Spinal cord (tissue), 10 donors: Measurements from ENCODE around the gene SEMA3C. TPM values are rescaled to one million over a fixed set of nuclear protein-coding genes. Genes with fewer than 3 reads are reported as not detected.
"Not testable (repeated sequence)": the region's sequence is repeated elsewhere in the genome, so short reads cannot be mapped to it uniquely, and the experiment has no call there.

Experiments
- DNase-seq, 6 donors: peaks; one replicate each; pipeline versions ENCODE4 v3.0.0 to v3.0.0-alpha.2; 2013 to 2015; ENCODE audit warnings: low spot score in 6 of 6, low read depth in 4 of 6
- H3K27ac ChIP-seq: one replicate; pipeline ENCODE4 v1.5.1; 2013; ENCODE audit warnings: low read depth, low read length, control low read depth
- H3K27me3 ChIP-seq: one replicate; pipeline ENCODE4 v1.6.1; 2013; ENCODE audit warnings: low read length; ENCODE audit not compliant: control insufficient read depth, insufficient read depth
- H3K36me3 ChIP-seq: one replicate; pipeline ENCODE4 v1.6.1; 2013; ENCODE audit warnings: low read length; ENCODE audit not compliant: control insufficient read depth, insufficient read depth
- H3K4me1 ChIP-seq: one replicate; pipeline ENCODE4 v1.6.1; 2013; ENCODE audit warnings: low read length; ENCODE audit not compliant: control insufficient read depth, insufficient read depth
- H3K4me3 ChIP-seq: one replicate; pipeline ENCODE4 v1.5.1; 2013; ENCODE audit warnings: low read depth, low read length, control low read depth
- H3K9me3 ChIP-seq: one replicate; pipeline ENCODE4 v1.6.1; 2013; ENCODE audit warnings: low read length; ENCODE audit not compliant: control insufficient read depth, insufficient read depth
- WGBS: methylation state at CpG from one replicate; pipeline ENCODE4 v1.1.5; 2013; ENCODE audit warnings: missing lambda C conversion rate; ENCODE audit not compliant: insufficient coverage; 5-methylcytosine and 5-hydroxymethylcytosine counted together
- polyA plus RNA-seq, 2 donors: library from polyadenylated mRNA; unstranded; fragments of 120-200 nt; gene quantifications; one replicate each; pipeline ENCODE4 v1.2.1, GENCODE V29; 2013; ENCODE audit not compliant: insufficient read length in 2 of 2
- total RNA-seq, 2 donors: library from RNA; depleted of rRNA in 1 of 2; stranded (reverse); fragments of 120-200 nt in 1 of 2; fragments of >200 nt in 1 of 2; gene quantifications; one replicate each; pipeline versions ENCODE4 v1.2.3 to v1.2.4, GENCODE V29; 2013 to 2014
- donor health status: healthy.

SEMA3C gene
- total and polyA plus RNA-seq, 4 donors = 52.9 to 159 (median 107) TPM

DNA sequence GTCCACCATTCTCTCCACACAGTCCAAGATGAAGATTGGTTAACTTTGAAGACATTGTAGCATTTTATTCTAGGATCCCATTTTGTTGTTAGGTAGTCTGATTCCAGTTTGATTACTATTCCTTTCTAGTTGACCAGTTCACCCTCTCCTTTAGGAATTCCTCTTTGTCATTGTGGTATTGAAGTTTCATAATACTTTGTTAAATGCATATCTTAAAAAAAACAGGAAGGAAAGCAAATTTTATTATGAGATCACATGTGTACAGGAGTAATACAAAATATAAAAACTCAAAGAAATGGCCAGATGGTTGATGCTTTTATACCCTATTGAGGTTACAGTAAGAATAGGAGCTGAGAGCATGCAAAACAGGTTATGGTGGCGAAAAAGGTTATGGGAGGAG is 15.5 kb upstream of the SEMA3C start:
- Histone ChIP-seq H3K4me1 (no peaks in the 10 kb centered on the region), H3K36me3 (no peaks in the 10 kb centered on the region), H3K27me3 (no peaks in the 10 kb centered on the region), H3K4me3 (no peak overlapping the region), H3K9me3 (no peaks in the 10 kb centered on the region), H3K27ac (no peak overlapping the region)
- WGBS = 100% methylated on average over 1 of the region's 1 CpG
- DNase-seq = no peak

DNA sequence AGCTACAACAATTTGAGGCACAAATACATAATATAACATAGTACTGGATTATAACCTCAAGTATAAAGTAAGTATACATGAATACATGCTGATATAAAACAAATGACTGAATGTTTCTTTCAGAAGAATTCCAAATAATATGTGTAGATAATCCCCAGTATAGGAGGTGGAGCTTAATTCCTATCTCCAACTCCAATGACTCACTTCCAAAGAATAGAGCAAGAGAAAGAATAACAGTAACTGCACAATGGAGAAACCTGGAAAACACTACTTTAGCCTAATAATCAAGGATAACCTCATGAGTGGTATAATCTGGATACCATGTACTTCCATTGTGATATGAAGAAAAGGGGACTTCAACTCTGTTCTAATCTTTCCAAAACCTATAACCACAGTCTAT is 13.7 kb upstream of the SEMA3C start:
- Histone ChIP-seq H3K27me3 (no peaks in the 10 kb centered on the region), H3K4me1 (no peaks in the 10 kb centered on the region), H3K36me3 (no peaks in the 10 kb centered on the region), H3K27ac (no peak overlapping the region), H3K9me3 (no peaks in the 10 kb centered on the region), H3K4me3 (no peak overlapping the region)
- no peak for DNase-seq

DNA sequence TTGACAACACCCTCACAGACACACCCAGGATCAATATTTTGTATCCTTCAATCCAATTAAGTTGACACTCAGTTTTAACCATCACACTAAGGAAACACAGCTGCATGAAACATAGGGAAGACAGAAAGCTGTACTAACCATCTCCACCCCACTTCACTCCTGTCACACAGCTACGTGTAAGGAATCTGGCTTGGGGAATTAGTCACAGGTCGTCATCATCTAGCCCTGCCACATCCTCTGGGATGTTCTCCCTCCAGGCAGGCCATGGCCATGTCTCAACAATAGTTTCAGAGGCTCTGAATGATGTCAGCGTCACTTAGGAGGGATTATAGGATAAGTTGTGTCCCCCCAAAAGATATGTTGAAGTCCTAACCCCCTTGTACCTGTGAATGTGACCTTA is 10.8 kb upstream of the SEMA3C start:
- no peak overlapping the region for H3K27ac ChIP-seq
- H3K27me3 ChIP-seq = peaks cover 2% of the 10 kb centered on the region
- no peaks in the 10 kb centered on the region for H3K9me3 ChIP-seq
- no peaks in the 10 kb centered on the region for H3K4me1 ChIP-seq
- no peaks in the 10 kb centered on the region for H3K36me3 ChIP-seq
- no peak overlapping the region for H3K4me3 ChIP-seq
- DNase-seq = no peak
- WGBS = no CpG with 5 or more reads among the region's 3 CpGs

DNA sequence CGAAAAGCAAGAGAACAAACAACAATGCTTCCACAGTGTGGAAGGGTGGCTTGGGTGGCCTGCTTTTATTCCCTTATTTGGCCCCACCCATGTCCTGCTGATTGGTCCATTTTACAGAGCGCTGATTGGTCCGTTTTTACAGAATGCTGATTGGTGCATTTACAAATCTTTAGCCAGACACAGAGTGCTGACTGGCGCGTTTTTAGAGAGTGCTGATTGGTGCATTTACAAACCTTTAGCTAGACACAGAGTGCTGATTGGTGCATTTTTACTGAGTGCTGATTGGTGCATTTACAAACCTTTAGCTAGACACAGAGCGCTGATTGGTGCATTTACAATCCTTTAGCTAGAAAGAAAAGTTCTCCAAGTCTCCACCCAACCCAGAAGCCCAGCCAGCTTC is 8.1 kb upstream of the SEMA3C start:
- not testable (repeated sequence) for H3K4me3 ChIP-seq, H3K4me1 ChIP-seq, H3K9me3 ChIP-seq, H3K27me3 ChIP-seq, H3K27ac ChIP-seq, DNase-seq, H3K36me3 ChIP-seq
- 100% methylated on average over 1 of the region's 6 CpGs for WGBS

- no peaks in the 10 kb centered on the region for H3K9me3 ChIP-seq
- peaks cover 5% of the 10 kb centered on the region for H3K4me1 ChIP-seq
- no peak for DNase-seq
- peaks cover 2% of the 10 kb centered on the region for H3K27me3 ChIP-seq
- WGBS = no CpG with 5 or more reads among the region's 2 CpGs
- no peak overlapping the region for H3K27ac ChIP-seq
- H3K4me3 ChIP-seq = no peak overlapping the region
- H3K36me3 ChIP-seq = no peaks in the 10 kb centered on the region
Observed at GRCh38 chr7:80924090-80924489, 5.2 kb upstream of the SEMA3C start.

DNA sequence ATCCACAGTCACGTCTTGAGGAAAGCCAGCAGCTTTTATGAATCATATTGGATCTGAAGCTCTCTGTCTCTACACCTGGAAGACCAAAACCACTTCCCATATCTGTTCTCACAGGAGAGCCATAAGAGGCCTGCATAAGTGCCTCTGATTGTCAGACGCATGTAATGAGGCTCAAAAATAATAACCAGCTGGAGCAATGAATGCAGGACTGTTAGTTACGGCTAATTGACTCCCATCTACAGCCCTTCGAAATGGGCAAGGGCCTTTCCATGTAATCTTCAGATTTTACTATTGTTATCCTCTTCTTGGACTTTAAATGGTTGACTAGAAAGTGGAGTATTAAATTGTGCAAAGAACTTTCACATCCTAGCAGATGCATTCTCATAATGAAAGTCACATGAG is 4.4 kb upstream of the SEMA3C start:
- Histone ChIP-seq H3K36me3 (no peaks in the 10 kb centered on the region), H3K9me3 (no peaks in the 10 kb centered on the region), H3K27me3 (peaks cover 2% of the 10 kb centered on the region), H3K4me3 (no peak overlapping the region), H3K27ac (no peak overlapping the region), H3K4me1 (peaks cover 5% of the 10 kb centered on the region)
- DNase-seq = peak in 1 of 6 donors; percentile 76
- 42% methylated on average over 2 of the region's 4 CpGs for WGBS

GRCh38 chr7:80922253-80923049 is 3.6 kb upstream of the SEMA3C start:
- Histone ChIP-seq H3K27me3 (peaks cover 2% of the 10 kb centered on the region), H3K4me1 (peaks cover 5% of the 10 kb centered on the region), H3K36me3 (no peaks in the 10 kb centered on the region), H3K9me3 (no peaks in the 10 kb centered on the region), H3K27ac (no peak overlapping the region), H3K4me3 (no peak overlapping the region)
- no CpG with 5 or more reads among the region's 5 CpGs for WGBS
- DNase-seq = no peak

DNA sequence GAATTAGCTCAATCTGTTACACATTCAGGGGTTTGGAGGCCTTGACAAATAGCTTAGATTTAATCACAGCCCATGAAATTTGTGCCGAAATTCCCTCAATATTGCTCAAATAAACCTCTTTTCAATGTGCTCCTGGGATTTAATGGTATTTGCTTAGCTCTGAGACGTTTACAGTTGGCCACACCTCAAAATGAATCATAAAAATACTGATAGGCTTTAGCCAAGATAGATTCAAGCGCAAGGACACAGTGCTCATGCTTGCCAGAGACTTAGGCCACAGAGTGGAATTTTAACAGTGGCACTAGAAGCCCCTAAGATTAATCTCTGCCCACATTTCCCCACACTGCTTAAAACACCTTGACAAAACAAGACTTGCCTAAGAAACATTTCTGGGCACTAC is 2.3 kb upstream of the SEMA3C start:
- no peaks in the 10 kb centered on the region for H3K27me3 ChIP-seq
- DNase-seq = no peak
- WGBS = 60% methylated on average over 2 of the region's 3 CpGs
- no peaks in the 10 kb centered on the region for H3K36me3 ChIP-seq
- H3K4me3 ChIP-seq = no peak overlapping the region
- H3K4me1 ChIP-seq = peaks cover 5% of the 10 kb centered on the region
- no peak overlapping the region for H3K27ac ChIP-seq
- H3K9me3 ChIP-seq = no peaks in the 10 kb centered on the region

DNA sequence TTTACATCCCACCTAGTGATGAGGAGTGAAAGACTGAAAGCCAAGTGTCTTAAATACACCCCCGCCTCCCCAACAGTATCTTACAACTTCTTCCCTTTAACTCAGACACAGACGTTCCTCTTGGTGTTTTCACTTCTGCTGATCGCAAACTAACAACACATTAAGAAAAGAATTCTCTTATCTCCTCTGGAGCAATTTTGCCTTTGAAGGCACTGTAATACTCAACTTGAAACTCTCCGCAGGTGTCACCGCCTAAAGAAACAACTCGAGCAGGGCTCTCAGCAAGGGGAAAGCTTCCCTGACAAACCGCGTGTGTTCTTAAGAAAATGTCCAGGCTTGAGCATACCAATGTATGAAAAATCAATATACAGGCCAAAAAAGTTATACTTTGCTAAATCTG is 452 bp downstream of the SEMA3C start:
- H3K27ac ChIP-seq = peak overlapping the region; percentile 81

More for the DNA sequence above, 452 bp downstream of the SEMA3C start:
- WGBS = 13% methylated on average over 6 of the region's 8 CpGs
- peak in 2 of 6 donors; percentile 72 to 78 for DNase-seq
- no peaks in the 10 kb centered on the region for H3K36me3 ChIP-seq
- H3K9me3 ChIP-seq = no peaks in the 10 kb centered on the region
- peaks cover 5% of the 10 kb centered on the region for H3K4me1 ChIP-seq
- no peaks in the 10 kb centered on the region for H3K27me3 ChIP-seq
- H3K4me3 ChIP-seq = peak overlapping the region; percentile 85
